GM12878 (cell line): ENCODE results near the gene NPEPPS. TPM values are rescaled to one million over a fixed set of nuclear protein-coding genes. Genes with fewer than 3 reads are reported as not detected.

Experiments used
- BACH1 ChIP-seq: fragments of 450-650 bp; IDR thresholded peaks from 2 replicates; pipeline ENCODE4 v1.6.1; 2017; ENCODE audit warnings: mild to moderate bottlenecking, borderline replicate concordance
- ETV6 ChIP-seq, 2 experiments: fragments of 450-650 bp in 1 of 2; IDR thresholded peaks in 1 of 2; conservative IDR thresholded peaks in 1 of 2; 2 replicates each; pipeline ENCODE4 v1.6.1; 2014; ENCODE audit warnings: antibody characterized with exemption in 1 of 2, borderline replicate concordance in 1 of 2, low read depth in 1 of 2, mild to moderate bottlenecking in 1 of 2, moderate library complexity in 1 of 2
- NFYA ChIP-seq: IDR thresholded peaks from 2 replicates; pipeline ENCODE4 v1.6.1; 2011; ENCODE audit warnings: low read depth, mild to moderate bottlenecking, low read length, improper control_type of control experiment, borderline replicate concordance
- NR2F1 ChIP-seq: fragments of 450-650 bp; conservative IDR thresholded peaks from 2 replicates; pipeline ENCODE4 v1.6.1; 2017; ENCODE audit warnings: mild to moderate bottlenecking
- NRF1 ChIP-seq: conservative IDR thresholded peaks from 2 replicates; pipeline ENCODE4 v1.6.1; 2011; ENCODE audit warnings: mild to moderate bottlenecking, low read depth, low read length, improper control_type of control experiment
- POLR2A ChIP-seq: IDR thresholded peaks from 2 replicates; pipeline ENCODE4 v1.6.1; 2011; ENCODE audit warnings: low read depth, mild to moderate bottlenecking, low read length
- SMAD1 ChIP-seq: fragments of 450-650 bp; IDR thresholded peaks from 2 replicates; pipeline ENCODE4 v1.6.1; 2018; ENCODE audit warnings: mild to moderate bottlenecking, low read depth; ENCODE audit not compliant: partially characterized antibody
- SREBF1 ChIP-seq: IDR thresholded peaks from 2 replicates; pipeline ENCODE4 v1.6.1; 2012; ENCODE audit warnings: mild to moderate bottlenecking, low read length
- YY1 ChIP-seq: IDR thresholded peaks from 2 replicates; pipeline ENCODE4 v1.6.1; 2011; ENCODE audit warnings: low read depth, mild to moderate bottlenecking, low read length
- polyA plus RNA-seq, 11 experiments: library from polyadenylated mRNA; depleted of rRNA in 4 of 11; unstranded in 6 of 11; stranded (reverse) in 5 of 11; fragments of >200 nt; fragmentation: Nextera tagmentation in 4 of 11; fragmentation: Illumina TruSeq in 1 of 11; extraction: Ambion mirVana in 4 of 11; extraction: Trizol in 1 of 11; gene quantifications; 1 replicate in 1 of 11; 2 replicates in 10 of 11; pipeline versions ENCODE4 v1.2.1 to v1.2.3, GENCODE V29; 2011 to 2016; ENCODE audit warnings: inconsistent platforms in 2 of 11, missing spikeins in 2 of 11, low read depth in 1 of 11
- total RNA-seq, 4 experiments: library from RNA; depleted of rRNA in 3 of 4; stranded (reverse); fragments of >200 nt in 3 of 4; fragmentation: Illumina TruSeq in 1 of 4; extraction: Trizol in 1 of 4; gene quantifications; 2 replicates each; pipeline versions ENCODE4 v1.2.1 to v1.2.3, GENCODE V29; 2013 to 2021
- TF ChIP-seq, protein P1 (sequence below): IDR thresholded peaks from 2 replicates; pipeline ENCODE4 v1.6.1; 2012; ENCODE audit warnings: improper control_type of control experiment, low read depth, low read length; ENCODE audit not compliant: insufficient replicate concordance

The NPEPPS gene
- total and polyA plus RNA-seq, 10 of the 15 experiments (the other 5 are each of a cell fraction or from before 2014, with no cell fraction given): 25.8 to 214 (median 64.6) TPM

DNA sequence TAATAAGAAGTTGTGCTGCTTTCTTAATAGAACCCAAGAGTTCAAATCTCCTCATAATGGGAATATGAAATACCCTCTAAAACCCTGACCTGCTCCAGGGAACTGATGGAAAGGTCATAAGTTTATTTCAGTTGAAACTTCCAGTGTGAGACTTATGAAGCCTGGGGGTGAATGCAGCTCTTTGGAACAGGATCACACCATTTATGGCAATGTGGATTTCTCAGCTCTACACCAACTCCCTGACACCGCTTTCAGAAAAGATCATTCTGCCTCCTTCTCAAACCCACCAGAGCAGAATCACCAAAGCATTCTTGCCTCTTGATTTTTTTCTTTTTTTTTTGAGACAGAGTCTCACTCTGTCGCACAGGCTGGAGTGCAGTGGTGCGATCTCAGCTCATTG, 102.1 kb downstream of the NPEPPS start (continued):
- TF ChIP-seq, protein P1, sequence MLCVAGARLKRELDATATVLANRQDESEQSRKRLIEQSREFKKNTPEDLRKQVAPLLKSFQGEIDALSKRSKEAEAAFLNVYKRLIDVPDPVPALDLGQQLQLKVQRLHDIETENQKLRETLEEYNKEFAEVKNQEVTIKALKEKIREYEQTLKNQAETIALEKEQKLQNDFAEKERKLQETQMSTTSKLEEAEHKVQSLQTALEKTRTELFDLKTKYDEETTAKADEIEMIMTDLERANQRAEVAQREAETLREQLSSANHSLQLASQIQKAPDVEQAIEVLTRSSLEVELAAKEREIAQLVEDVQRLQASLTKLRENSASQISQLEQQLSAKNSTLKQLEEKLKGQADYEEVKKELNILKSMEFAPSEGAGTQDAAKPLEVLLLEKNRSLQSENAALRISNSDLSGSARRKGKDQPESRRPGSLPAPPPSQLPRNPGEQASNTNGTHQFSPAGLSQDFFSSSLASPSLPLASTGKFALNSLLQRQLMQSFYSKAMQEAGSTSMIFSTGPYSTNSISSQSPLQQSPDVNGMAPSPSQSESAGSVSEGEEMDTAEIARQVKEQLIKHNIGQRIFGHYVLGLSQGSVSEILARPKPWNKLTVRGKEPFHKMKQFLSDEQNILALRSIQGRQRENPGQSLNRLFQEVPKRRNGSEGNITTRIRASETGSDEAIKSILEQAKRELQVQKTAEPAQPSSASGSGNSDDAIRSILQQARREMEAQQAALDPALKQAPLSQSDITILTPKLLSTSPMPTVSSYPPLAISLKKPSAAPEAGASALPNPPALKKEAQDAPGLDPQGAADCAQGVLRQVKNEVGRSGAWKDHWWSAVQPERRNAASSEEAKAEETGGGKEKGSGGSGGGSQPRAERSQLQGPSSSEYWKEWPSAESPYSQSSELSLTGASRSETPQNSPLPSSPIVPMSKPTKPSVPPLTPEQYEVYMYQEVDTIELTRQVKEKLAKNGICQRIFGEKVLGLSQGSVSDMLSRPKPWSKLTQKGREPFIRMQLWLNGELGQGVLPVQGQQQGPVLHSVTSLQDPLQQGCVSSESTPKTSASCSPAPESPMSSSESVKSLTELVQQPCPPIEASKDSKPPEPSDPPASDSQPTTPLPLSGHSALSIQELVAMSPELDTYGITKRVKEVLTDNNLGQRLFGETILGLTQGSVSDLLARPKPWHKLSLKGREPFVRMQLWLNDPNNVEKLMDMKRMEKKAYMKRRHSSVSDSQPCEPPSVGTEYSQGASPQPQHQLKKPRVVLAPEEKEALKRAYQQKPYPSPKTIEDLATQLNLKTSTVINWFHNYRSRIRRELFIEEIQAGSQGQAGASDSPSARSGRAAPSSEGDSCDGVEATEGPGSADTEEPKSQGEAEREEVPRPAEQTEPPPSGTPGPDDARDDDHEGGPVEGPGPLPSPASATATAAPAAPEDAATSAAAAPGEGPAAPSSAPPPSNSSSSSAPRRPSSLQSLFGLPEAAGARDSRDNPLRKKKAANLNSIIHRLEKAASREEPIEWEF: no peak
- TF ChIP-seq SREBF1: no peak
- TF ChIP-seq NRF1: no peak
- TF ChIP-seq NFYA: no peak
- TF ChIP-seq ETV6 (conservative IDR thresholded peaks at IDR 0.05 in 1 of 2, IDR thresholded peaks at IDR 0.05 in 1 of 2; ENCODE audit: borderline replicate concordance in 1 of 2, low read depth in 1 of 2): no peak
- TF ChIP-seq NR2F1: no peak
- TF ChIP-seq POLR2A: no peak
- no peak for TF ChIP-seq YY1
- no peak for TF ChIP-seq BACH1
- no peak for TF ChIP-seq SMAD1
